Heart left ventricle (tissue), 16 donors: ENCODE data around the gene HNRNPC. TPM values are rescaled to one million over a fixed set of nuclear protein-coding genes. Genes with fewer than 3 reads are reported as not detected.
"Not testable (repeated sequence)": the region's sequence is repeated elsewhere in the genome, so short reads cannot be mapped to it uniquely, and the experiment has no call there.

ENCODE experiments used
- ATAC-seq, 4 donors: fragments of 200-7000 bp; cut with Tn5 transposase; one replicate each; pipeline ENCODE4 v1.9.1; 2020 to 2022; ENCODE audit warnings: moderate library complexity in 4 of 4, mild to moderate bottlenecking in 3 of 4, moderate number of reproducible peaks in 1 of 4
- DNase-seq, 5 donors: peaks; one replicate each; pipeline ENCODE4 v3.0.0-alpha.2; 2020
- H3K27ac ChIP-seq, 12 donors: fragments of 200-600 bp; sonication (generic) in 4 of 12; one replicate each; pipeline versions ENCODE4 v1.5.0 to v1.8.0; 2016 to 2022; ENCODE audit warnings: mild to moderate bottlenecking in 2 of 12
- H3K27me3 ChIP-seq, 9 donors: fragments of 200-600 bp; sonication (generic) in 2 of 9; one replicate each; pipeline versions ENCODE4 v1.5.1 to v1.8.0; 2016 to 2022; ENCODE audit warnings: mild to moderate bottlenecking in 3 of 9
- H3K36me3 ChIP-seq, 9 donors: fragments of 200-600 bp; sonication (generic) in 2 of 9; one replicate each; pipeline versions ENCODE4 v1.5.0 to v1.8.0; 2018 to 2022; ENCODE audit warnings: mild to moderate bottlenecking in 2 of 9
- H3K4me1 ChIP-seq, 12 donors: fragments of 200-600 bp; sonication (generic) in 4 of 12; one replicate each; pipeline versions ENCODE4 v1.5.0 to v1.8.0; 2016 to 2022; ENCODE audit warnings: mild to moderate bottlenecking in 3 of 12
- H3K4me3 ChIP-seq, 12 donors: fragments of 200-600 bp; sonication (generic) in 4 of 12; one replicate each; pipeline versions ENCODE4 v1.5.0 to v1.8.0; 2017 to 2022; ENCODE audit warnings: mild to moderate bottlenecking in 9 of 12, moderate library complexity in 4 of 12
- H3K9me3 ChIP-seq, 12 donors: fragments of 200-600 bp; sonication (generic) in 4 of 12; one replicate each; pipeline versions ENCODE4 v1.5.0 to v1.8.0; 2016 to 2022; ENCODE audit warnings: mild to moderate bottlenecking in 1 of 12
- CTCF ChIP-seq, 12 donors: fragments of 200-600 bp; sonication (generic) in 4 of 12; IDR thresholded peaks; one replicate each; pipeline versions ENCODE4 v1.5.0 to v1.8.0; 2018 to 2022; ENCODE audit warnings: antibody characterized with exemption in 12 of 12, mild to moderate bottlenecking in 5 of 12
- POLR2A ChIP-seq, 2 donors: fragments of 450-650 bp; IDR thresholded peaks; one replicate each; pipeline ENCODE4 v1.6.1; 2017; ENCODE audit warnings: antibody characterized with exemption in 2 of 2, mild to moderate bottlenecking in 2 of 2, moderate library complexity in 2 of 2
- WGBS, 4 donors: extraction: QIAGEN DNeasy Blood & Tissue Kit in 2 of 4; methylation state at CpG; one replicate each; pipeline versions ENCODE4 v1.1.5 to v1.1.7; 2013 to 2018; 5-methylcytosine and 5-hydroxymethylcytosine counted together
- intact Hi-C, 10 donors: fragments of 100-400 bp; cut with DNase I; formaldehyde crosslinking; loops; one replicate each; pipeline versions ENCODE4 v1.11.1 to v1.14.2; 2022
- polyA plus RNA-seq, 2 donors: library from polyadenylated mRNA; stranded (reverse); fragments of 200-250 nt; gene quantifications; one replicate each; pipeline ENCODE4 v1.2.3, GENCODE V29; 2013
- total RNA-seq, 9 donors: library from RNA; depleted of rRNA in 2 of 9; stranded (reverse); fragments of >200 nt in 2 of 9; fragmentation: NEBNext Ultra II Directional in 3 of 9; extraction: Animal tissue kit (Norgen Biotek cat#: 25700) in 3 of 9; gene quantifications; one replicate each; pipeline versions ENCODE4 v1.1.0 to v1.2.4, GENCODE V29; 2016 to 2023
- donor health status: ischemic (EF 13 %, LVEDD 7.1; RV severe dilation, severe dysfunction).
- donor health status: healthy with polysubstance abuse.
- donor health status: DM: no; HTN: yes; CAD: no.
- donor health status: DM: no; HTN: no; CAD: no.
- donor health status: ischemic (EF 25% LVEDD 6.9; RV normal size, moderate dysfunction).
- donor health status: ischemic (EF 25% LVEDD 5.7; RV mildly dilated, moderate dysfunction).
- donor health status: healthy.
- donor health status: DM: yes; HTN: yes; CAD: no.
- donor health status: ischemic (EF 35%, LVEDD 5.7; RV mildly dilated, moderate dysfunction).
- donor health status: nonischemic (EF 11% LVEDD 7.7; RV severe dilation, severe dysfunction).
- donor health status: DM: yes; HTN: yes; CAD: no.
- donor health status: PGD.
- donor health status: ischemic (EF 29% LVEDD 5.4; RV normal size, mild dysfunction).
- donor health status: nonischemic (EF 23%, LVEDD 6.1; RV moderate dilation, normal function).

The HNRNPC gene
- total and polyA plus RNA-seq, 11 donors, result 201 to 389 (median 255) TPM

GRCh38 chr14:21299562-21300130, 30.4 kb upstream of the HNRNPC start:
- DNase-seq (no peak), ATAC-seq (no peak)
- H3K27me3 ChIP-seq, result peaks cover 0 to 18% (median 0%) of the 10 kb centered on the region in 9 donors
- TF ChIP-seq CTCF (IDR thresholded peaks at IDR 0.05) (no peak), POLR2A (IDR thresholded peaks at IDR 0.05) (no peak)
- intact Hi-C loops, result no loop called here
- no peaks in the 10 kb centered on the region for H3K36me3 ChIP-seq
- 85 to 93% (median 87%) methylated on average over 10 of the region's 10 CpGs for WGBS, 4 donors
- H3K4me1 ChIP-seq, result peaks cover 0 to 7% (median 0%) of the 10 kb centered on the region in 12 donors
- no peak overlapping the region for H3K27ac ChIP-seq
- H3K9me3 ChIP-seq, result no peaks in the 10 kb centered on the region
- no peak overlapping the region for H3K4me3 ChIP-seq

GRCh38 chr14:21298358-21298757, 29.1 kb upstream of the HNRNPC start:
- DNase-seq (no peak), ATAC-seq (no peak)
- Histone ChIP-seq H3K27ac (no peak overlapping the region), H3K4me3 (no peak overlapping the region), H3K27me3 (peaks cover 0 to 18% (median 0%) of the 10 kb centered on the region in 9 donors), H3K9me3 (no peaks in the 10 kb centered on the region), H3K36me3 (no peaks in the 10 kb centered on the region), H3K4me1 (peaks cover 0 to 7% (median 0%) of the 10 kb centered on the region in 12 donors)
- intact Hi-C loops, result no loop called here
- WGBS, 4 donors, result 85 to 92% (median 86%) methylated on average over 12 of the region's 12 CpGs
- TF ChIP-seq CTCF (IDR thresholded peaks at IDR 0.05), result no peak
- TF ChIP-seq POLR2A (IDR thresholded peaks at IDR 0.05), result no peak

- H3K27me3 ChIP-seq, DNase-seq, H3K27ac ChIP-seq, H3K4me1 ChIP-seq, H3K4me3 ChIP-seq, intact Hi-C loops, ATAC-seq, H3K9me3 ChIP-seq, H3K36me3 ChIP-seq: not testable (repeated sequence)
- 83 to 91% (median 84%) methylated on average over 8 of the region's 8 CpGs for WGBS, 4 donors
Measured at GRCh38 chr14:21294026-21294425, 24.8 kb upstream of the HNRNPC start.

GRCh38 chr14:21287168-21287567, 17.9 kb upstream of the HNRNPC start:
- 80 to 84% (median 81%) methylated on average over 6 of the region's 6 CpGs for WGBS, 4 donors
- H3K4me1 ChIP-seq, result no peaks in the 10 kb centered on the region
- no peaks in the 10 kb centered on the region for H3K9me3 ChIP-seq
- no peak for ATAC-seq
- TF ChIP-seq POLR2A (IDR thresholded peaks at IDR 0.05) (no peak), CTCF (IDR thresholded peaks at IDR 0.05) (no peak)
- H3K36me3 ChIP-seq, result no peaks in the 10 kb centered on the region
- no peak for DNase-seq
- no peak overlapping the region for H3K4me3 ChIP-seq
- no peaks in the 10 kb centered on the region for H3K27me3 ChIP-seq
- intact Hi-C loops, result no loop called here
- no peak overlapping the region for H3K27ac ChIP-seq

GRCh38 chr14:21286516-21286915, 17.3 kb upstream of the HNRNPC start:
- H3K4me1 ChIP-seq, H3K27ac ChIP-seq, H3K9me3 ChIP-seq, H3K4me3 ChIP-seq, ATAC-seq, H3K27me3 ChIP-seq, H3K36me3 ChIP-seq, intact Hi-C loops, DNase-seq: not testable (repeated sequence)
- WGBS, 4 donors, result 86 to 93% (median 88%) methylated on average over 2 of the region's 2 CpGs

GRCh38 chr14:21281917-21282316, 12.7 kb upstream of the HNRNPC start:
- intact Hi-C loops, H3K4me3 ChIP-seq, H3K36me3 ChIP-seq, H3K9me3 ChIP-seq, ATAC-seq, H3K4me1 ChIP-seq, H3K27me3 ChIP-seq, DNase-seq, H3K27ac ChIP-seq: not testable (repeated sequence)
- WGBS, 4 donors, result 79 to 90% (median 87%) methylated on average over 8 of the region's 8 CpGs
